ENCODE data around the gene NPL. TPM values are rescaled to one million over a fixed set of nuclear protein-coding genes. Genes with fewer than 3 reads are reported as not detected.

The NPL gene
- total and polyA plus RNA-seq, 12 donors, result 1.4 to 26.5 (median 3.1) TPM

GRCh38 chr1:182809414-182809957 is 19.9 kb downstream of the NPL start:
- 75 to 85% methylated on average over 3 of the region's 3 CpGs for WGBS, 2 donors
- no peaks in the 10 kb centered on the region for H3K9me3 ChIP-seq
- no peak overlapping the region for H3K27ac ChIP-seq
- no peaks in the 10 kb centered on the region for H3K27me3 ChIP-seq
- no peak for DNase-seq
- peaks cover 0 to 8% (median 0%) of the 10 kb centered on the region in 9 donors for H3K4me1 ChIP-seq
- H3K4me3 ChIP-seq, result no peak overlapping the region
- intact Hi-C loops (cut with DNase I), result no loop called here
- H3K36me3 ChIP-seq, result peaks cover 0 to 96% (median 6%) of the 10 kb centered on the region in 9 donors
- ATAC-seq, result no peak
- no peak for TF ChIP-seq CTCF (IDR thresholded peaks at IDR 0.05)

GRCh38 chr1:182811975-182812722 is 22.6 kb downstream of the NPL start:
- 83 to 93% methylated on average over 4 of the region's 4 CpGs for WGBS, 2 donors
- Histone ChIP-seq H3K9me3 (no peaks in the 10 kb centered on the region), H3K27me3 (no peaks in the 10 kb centered on the region), H3K4me1 (peaks cover 0 to 8% (median 0%) of the 10 kb centered on the region in 9 donors), H3K36me3 (peaks cover 0 to 96% (median 4%) of the 10 kb centered on the region in 9 donors), H3K4me3 (no peak overlapping the region), H3K27ac (no peak overlapping the region)
- no peak for DNase-seq
- ATAC-seq, result no peak
- intact Hi-C loops (cut with DNase I), result no loop called here
- TF ChIP-seq CTCF (IDR thresholded peaks at IDR 0.05), result no peak

- H3K27ac ChIP-seq, result no peak overlapping the region
- TF ChIP-seq CTCF (IDR thresholded peaks at IDR 0.05), result no peak
- H3K36me3 ChIP-seq, result peaks cover 0 to 100% (median 4%) of the 10 kb centered on the region in 9 donors
- intact Hi-C loops (cut with DNase I), result no loop called here
- no peaks in the 10 kb centered on the region for H3K4me1 ChIP-seq
- 88 to 96% methylated on average over 2 of the region's 2 CpGs for WGBS, 2 donors
- H3K27me3 ChIP-seq, result no peaks in the 10 kb centered on the region
- no peak for DNase-seq
- H3K4me3 ChIP-seq, result no peak overlapping the region
- no peak for ATAC-seq
- H3K9me3 ChIP-seq, result no peaks in the 10 kb centered on the region
Observed at GRCh38 chr1:182816863-182817262, 27.3 kb downstream of the NPL start.

GRCh38 chr1:182817802-182818201 is 28.2 kb downstream of the NPL start:
- Histone ChIP-seq H3K36me3 (peaks cover 0 to 100% (median 4%) of the 10 kb centered on the region in 9 donors), H3K27me3 (no peaks in the 10 kb centered on the region), H3K27ac (no peak overlapping the region), H3K4me3 (no peak overlapping the region), H3K4me1 (no peaks in the 10 kb centered on the region), H3K9me3 (no peaks in the 10 kb centered on the region)
- no peak for DNase-seq
- no peak for ATAC-seq
- TF ChIP-seq CTCF (IDR thresholded peaks at IDR 0.05), result no peak
- 93 to 96% methylated on average over 3 of the region's 3 CpGs for WGBS, 2 donors
- intact Hi-C loops (cut with DNase I), result no loop called here
